HG03060 (cell line): ENCODE data around the gene GRK4.

ENCODE experiments used
- ATAC-seq: cut with Tn5 transposase; IDR thresholded peaks from one replicate; pipeline ENCODE4 v1.9.1; 2021; ENCODE audit warnings: low read depth, moderate number of reproducible peaks; ENCODE audit not compliant: unreplicated experiment

Gene GRK4

GRCh38 chr4:2995546-2996265 is 32.3 kb downstream of the GRK4 start:
- ATAC-seq, result no peak

GRCh38 chr4:2996415-2996814 is 33.0 kb downstream of the GRK4 start:
- ATAC-seq, result no peak

GRCh38 chr4:3007724-3008123 is 44.4 kb downstream of the GRK4 start:
- ATAC-seq, result no peak

GRCh38 chr4:3009422-3009821 is 46.1 kb downstream of the GRK4 start:
- no peak for ATAC-seq

- ATAC-seq, result no peak
These were observed 47.2 kb downstream of the GRK4 start for GRCh38 chr4:3010577-3010976.

- no peak for ATAC-seq
These were observed 47.6 kb downstream of the GRK4 start for GRCh38 chr4:3010998-3011397.

- ATAC-seq, result no peak
These were observed 48.3 kb downstream of the GRK4 start for GRCh38 chr4:3011456-3012220.

GRCh38 chr4:3013323-3013722 is 50.0 kb downstream of the GRK4 start:
- ATAC-seq, result no peak

GRCh38 chr4:3013839-3014350 is 50.5 kb downstream of the GRK4 start:
- ATAC-seq, result no peak

- ATAC-seq, result no peak
These were observed 53.6 kb downstream of the GRK4 start for GRCh38 chr4:3016961-3017360.

- ATAC-seq, result no peak
These were observed 54.1 kb downstream of the GRK4 start for GRCh38 chr4:3017504-3017903.

- no peak for ATAC-seq
These were observed 55.9 kb downstream of the GRK4 start for GRCh38 chr4:3019145-3019846.

GRCh38 chr4:3021127-3021526 is 57.8 kb downstream of the GRK4 start:
- no peak for ATAC-seq

GRCh38 chr4:3021627-3022026 is 58.3 kb downstream of the GRK4 start:
- ATAC-seq, result no peak

- ATAC-seq, result no peak
These were observed 58.7 kb downstream of the GRK4 start for GRCh38 chr4:3022112-3022511.

GRCh38 chr4:3022651-3023050 is 59.3 kb downstream of the GRK4 start:
- no peak for ATAC-seq

GRCh38 chr4:3025881-3026280 is 62.5 kb downstream of the GRK4 start:
- no peak for ATAC-seq

GRCh38 chr4:3026540-3026939 is 63.2 kb downstream of the GRK4 start:
- ATAC-seq, result no peak

GRCh38 chr4:3029464-3029863 is 66.1 kb downstream of the GRK4 start:
- no peak for ATAC-seq

GRCh38 chr4:3030566-3031356 is 67.4 kb downstream of the GRK4 start:
- ATAC-seq, result no peak
